Right lung (tissue), 10 donors: ENCODE data around the gene OTULIN. TPM values are rescaled to one million over a fixed set of nuclear protein-coding genes. Genes with fewer than 3 reads are reported as not detected.

Experiments
- DNase-seq, 2 donors: peaks; one replicate each; pipeline ENCODE4 v3.0.0-alpha.2; 2013
- long read RNA-seq, 8 donors: transcript quantifications; one replicate each; lab custom pipeline, GENCODE V29; 2026
- polyA plus RNA-seq, 5 donors: library from polyadenylated mRNA; unstranded; fragments of 120-200 nt; gene quantifications; one replicate each; pipeline versions ENCODE4 v1.2.1 to v1.2.3, GENCODE V29; 2013; ENCODE audit warnings: inconsistent platforms in 1 of 5, low replicate concordance in 1 of 5; ENCODE audit not compliant: insufficient read length in 5 of 5, insufficient read depth in 1 of 5

OTULIN gene
- polyA plus RNA-seq = 10 to 100 TPM; 17.9 to 22.4 (median 19.6) TPM
- long read RNA-seq, donor 1, full-length matches to known transcripts = 6 of 6 reads
- long read RNA-seq, donor 1, partial matches to known transcripts = 0 of 6 reads
- long read RNA-seq, donor 1, other reads (novel, unspliced or antisense) = 0 of 6 reads
- long read RNA-seq, donor 2, partial matches to known transcripts = 0 of 1 reads
- long read RNA-seq, donor 2, other reads (novel, unspliced or antisense) = 0 of 1 reads
- long read RNA-seq, donor 3, partial matches to known transcripts = 0 of 1 reads
- long read RNA-seq, donor 3, other reads (novel, unspliced or antisense) = 0 of 1 reads
- long read RNA-seq, donor 4, full-length matches to known transcripts = 2 of 10 reads
- long read RNA-seq, donor 4, partial matches to known transcripts = 8 of 10 reads
- long read RNA-seq, donor 4, other reads (novel, unspliced or antisense) = 0 of 10 reads
- long read RNA-seq, donor 5, full-length matches to known transcripts = 3 of 3 reads
- long read RNA-seq, donor 5, partial matches to known transcripts = 0 of 3 reads
- long read RNA-seq, donor 5, other reads (novel, unspliced or antisense) = 0 of 3 reads
- long read RNA-seq, donor 6, full-length matches to known transcripts = 1 of 1 reads
- long read RNA-seq, donor 6, partial matches to known transcripts = 0 of 1 reads
- long read RNA-seq, donor 6, other reads (novel, unspliced or antisense) = 0 of 1 reads
- long read RNA-seq, donor 7, full-length matches to known transcripts = 1 of 41 reads
- long read RNA-seq, donor 7, partial matches to known transcripts = 40 of 41 reads
- long read RNA-seq, donor 7, other reads (novel, unspliced or antisense) = 0 of 41 reads
- long read RNA-seq, donor 8, full-length matches to known transcripts = 1 of 13 reads
- long read RNA-seq, donor 8, partial matches to known transcripts = 12 of 13 reads
- long read RNA-seq, donor 8, other reads (novel, unspliced or antisense) = 0 of 13 reads

- DNase-seq = peak; percentile 95 to 96
Measured at GRCh38 chr5:14664270-14665100, at the start of gene OTULIN. TSS of gene OTULIN (plus strand) at chr5:14664718. CDS start at chr5:14664826, 108 bp downstream.

- no peak for DNase-seq
Measured at GRCh38 chr5:14615365-14615764, 49.2 kb upstream of the OTULIN start.

GRCh38 chr5:14617441-14617840 lies 47.1 kb upstream of the OTULIN start:
- DNase-seq = no peak

- no peak for DNase-seq
Measured at GRCh38 chr5:14627270-14627669, 37.2 kb upstream of the OTULIN start.

GRCh38 chr5:14628346-14628745 lies 36.2 kb upstream of the OTULIN start:
- peak; percentile 25 to 52 for DNase-seq

GRCh38 chr5:14630671-14631070 lies 33.8 kb upstream of the OTULIN start:
- DNase-seq = no peak

GRCh38 chr5:14635656-14636055 lies 28.9 kb upstream of the OTULIN start:
- DNase-seq = no peak

GRCh38 chr5:14640765-14641164 lies 23.8 kb upstream of the OTULIN start:
- DNase-seq = no peak

GRCh38 chr5:14644623-14645237 lies 19.8 kb upstream of the OTULIN start:
- no peak for DNase-seq

- no peak for DNase-seq
Measured at GRCh38 chr5:14650052-14650451, 14.5 kb upstream of the OTULIN start.

- no peak for DNase-seq
Measured at GRCh38 chr5:14655146-14655741, 9.3 kb upstream of the OTULIN start.

- DNase-seq = no peak
Measured at GRCh38 chr5:14656898-14657297, 7.6 kb upstream of the OTULIN start.

GRCh38 chr5:14659821-14660607 lies 4.5 kb upstream of the OTULIN start:
- DNase-seq = no peak

GRCh38 chr5:14660833-14661232 lies 3.7 kb upstream of the OTULIN start:
- no peak for DNase-seq

- no peak for DNase-seq
Measured at GRCh38 chr5:14662721-14663260, 1.7 kb upstream of the OTULIN start.

GRCh38 chr5:14663734-14664269 lies 716 bp upstream of the OTULIN start:
- no peak for DNase-seq

- DNase-seq = peak in 1 of 2 donors; percentile 30
Measured at GRCh38 chr5:14665101-14665822, 744 bp downstream of the OTULIN start.

- no peak for DNase-seq
Measured at GRCh38 chr5:14665949-14666348, 1.4 kb downstream of the OTULIN start.
